ENCODE measurements around the gene DPP9.
"Not testable (repeated sequence)": the region's sequence is repeated elsewhere in the genome, so short reads cannot be mapped to it uniquely, and the experiment has no call there.

The DPP9 gene

DNA sequence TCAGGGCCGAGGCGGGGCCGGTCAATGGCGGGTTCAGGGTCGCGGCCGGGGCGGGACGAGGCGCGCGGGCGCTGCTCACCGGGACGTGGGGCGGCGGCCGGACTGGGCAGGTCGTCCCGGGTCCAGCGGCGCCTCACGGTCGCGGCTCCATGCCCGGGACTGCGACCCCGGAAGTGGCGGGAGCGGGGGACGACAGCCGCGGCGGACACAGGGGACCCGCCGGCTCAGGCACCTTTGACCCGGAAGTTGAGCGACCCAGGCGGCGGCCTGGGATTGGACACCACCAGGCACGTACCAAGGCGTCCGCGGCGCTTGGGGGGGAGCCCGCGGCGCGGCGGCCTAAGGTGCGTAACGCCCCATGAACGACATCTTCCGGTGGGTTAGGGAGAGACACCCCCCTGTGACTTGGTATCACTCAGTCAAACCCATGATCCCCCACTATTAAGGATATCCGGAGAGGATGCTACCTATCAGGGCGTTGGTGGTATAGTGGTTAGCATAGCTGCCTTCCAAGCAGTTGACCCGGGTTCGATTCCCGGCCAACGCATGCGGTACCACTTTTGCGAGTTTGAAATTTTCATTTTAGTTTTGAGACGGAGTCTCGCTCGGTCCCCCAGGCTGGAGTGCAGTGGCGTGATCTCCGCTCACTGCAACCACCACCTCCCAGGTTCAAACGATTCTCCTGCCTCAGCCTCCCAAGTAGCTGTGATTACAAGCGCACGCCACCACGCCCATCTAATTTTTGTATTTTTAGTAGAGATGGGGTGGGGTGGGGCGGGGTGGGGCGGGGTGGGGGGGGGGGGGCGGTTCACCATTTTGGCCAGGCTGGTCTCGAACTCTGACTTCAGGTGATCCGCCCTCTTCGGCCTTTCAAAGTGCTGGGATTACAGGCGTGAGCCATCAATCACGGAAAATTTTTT lies at the start of gene DPP9:
Gene DPP9, minus strand, starts transcription at position 248 of the 920 bp plus-strand sequence. CDS start 3,936 bp downstream, outside the sequence.
- peak; percentile 100 for DNase-seq

DNA sequence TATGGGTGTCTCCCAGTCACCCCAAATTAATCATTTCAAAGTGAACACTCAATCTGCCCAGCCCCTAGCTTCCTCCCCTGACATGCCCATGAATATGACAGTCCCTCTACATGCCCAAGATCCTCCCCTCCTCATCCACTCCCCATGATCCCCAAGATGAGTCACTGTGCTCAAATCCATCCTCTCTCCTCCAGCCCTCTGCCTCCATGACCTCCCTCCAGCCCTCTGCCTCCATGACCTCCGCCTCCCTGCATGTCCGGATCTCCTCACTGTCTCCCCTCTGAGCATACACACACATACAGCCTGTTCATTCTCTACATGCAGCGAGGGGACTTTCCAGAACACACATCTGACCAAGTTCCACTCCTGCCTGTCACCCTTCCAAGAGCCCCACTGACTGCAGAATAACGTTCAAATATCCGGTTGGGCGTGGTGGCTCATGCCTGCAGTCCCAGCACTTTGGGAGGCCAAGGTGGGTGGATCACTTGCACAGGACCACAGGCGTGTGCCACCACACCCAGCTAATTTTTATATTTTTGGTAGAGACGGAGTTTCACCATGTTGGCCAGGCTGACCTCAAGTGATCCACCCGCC lies 49.5 kb upstream of the DPP9 start:
- DNase-seq = no peak

DNA sequence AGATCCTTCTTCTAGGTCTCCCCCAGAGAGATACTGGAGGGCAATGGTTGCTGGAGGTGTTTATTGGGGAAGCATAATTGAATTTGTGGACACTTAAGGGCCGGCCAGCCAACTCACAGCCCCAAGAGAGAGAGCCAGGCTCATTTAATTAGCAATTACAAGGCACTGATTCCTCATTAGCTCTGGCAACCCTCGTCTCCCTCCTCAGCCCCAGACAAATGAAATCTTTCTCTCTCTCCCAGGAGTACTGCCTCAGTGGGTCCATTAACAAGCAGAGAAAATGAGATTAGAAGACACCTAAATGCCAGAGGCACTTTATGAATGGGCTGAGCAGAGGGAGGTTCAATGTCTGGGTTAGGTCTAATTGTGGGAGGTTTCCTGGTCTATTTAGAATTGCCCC lies 48.9 kb upstream of the DPP9 start:
- no peak for DNase-seq

DNA sequence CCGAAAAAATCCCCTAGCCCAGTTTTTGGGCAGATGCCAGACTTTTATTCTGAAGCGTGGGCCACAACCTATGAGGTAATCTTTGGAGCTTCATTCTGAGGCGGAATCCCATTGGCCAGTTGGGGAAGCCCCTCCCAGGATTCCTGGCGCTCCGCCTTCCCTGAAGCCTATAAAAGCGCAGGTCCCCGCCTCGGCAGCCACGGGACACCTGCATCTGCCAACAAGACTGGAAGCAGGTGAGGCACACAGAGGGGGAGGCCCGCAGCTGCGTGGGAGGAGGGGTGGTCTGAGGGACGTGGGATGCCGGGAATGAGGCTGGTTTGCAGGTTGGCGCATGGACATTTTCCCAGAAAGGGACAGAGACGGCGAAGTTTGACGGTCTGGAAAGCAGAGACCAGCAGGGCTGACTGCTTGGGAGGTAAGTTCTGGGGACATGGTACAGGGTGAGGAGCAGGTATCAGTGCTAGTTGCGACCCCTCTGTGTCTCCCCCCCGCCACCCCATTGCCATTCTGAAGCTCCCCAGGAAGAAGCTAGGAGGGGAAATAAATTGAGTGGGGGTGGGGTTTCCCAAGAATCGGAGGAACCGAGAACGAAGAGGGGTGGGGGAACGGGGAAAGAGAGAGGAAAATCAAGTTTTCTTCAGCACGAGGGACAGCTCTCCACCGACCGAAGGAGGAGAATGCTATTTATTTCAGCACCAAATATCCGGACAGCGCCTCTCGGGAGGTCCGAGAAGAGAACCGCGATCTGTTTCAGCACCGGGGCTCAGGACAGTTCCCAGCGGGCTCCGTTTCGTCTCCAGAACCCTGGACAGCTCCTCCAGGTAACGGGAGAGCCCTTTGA lies 45.5 kb upstream of the DPP9 start:
- peak; percentile 81 for DNase-seq

DNA sequence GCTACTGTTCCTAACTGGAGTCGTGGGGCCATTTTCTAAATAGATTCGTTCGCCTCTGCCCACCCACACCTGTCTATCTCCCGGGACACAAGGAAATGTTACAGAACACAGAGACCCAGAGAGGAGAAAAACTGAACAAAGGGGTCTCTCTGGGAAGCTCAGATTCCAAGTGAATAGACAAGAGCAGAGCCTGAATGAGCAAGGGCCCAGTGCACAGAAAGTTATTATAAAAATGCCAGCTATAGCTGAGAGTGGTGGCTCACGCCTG lies 40.7 kb upstream of the DPP9 start:
- DNase-seq = no peak

DNA sequence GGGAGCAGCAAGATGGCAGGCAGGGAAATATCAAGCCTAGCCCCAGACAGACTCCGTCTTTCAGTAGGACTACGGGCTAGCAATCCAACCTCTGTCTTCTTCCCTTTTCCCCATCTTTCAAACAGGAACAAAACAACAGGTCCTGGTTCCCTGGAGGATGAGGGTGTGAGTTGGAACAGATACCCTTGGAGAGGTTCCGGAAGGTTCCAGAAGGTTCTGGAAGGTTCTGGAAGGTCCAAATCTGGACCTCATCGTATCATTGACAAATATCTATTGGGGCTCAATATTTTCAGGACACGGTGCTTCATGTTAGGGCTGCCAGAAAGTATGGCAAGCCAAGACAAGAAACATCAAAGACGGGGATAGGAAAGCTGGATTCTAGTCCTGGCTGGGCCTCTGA lies 39.4 kb upstream of the DPP9 start:
- DNase-seq = no peak

DNA sequence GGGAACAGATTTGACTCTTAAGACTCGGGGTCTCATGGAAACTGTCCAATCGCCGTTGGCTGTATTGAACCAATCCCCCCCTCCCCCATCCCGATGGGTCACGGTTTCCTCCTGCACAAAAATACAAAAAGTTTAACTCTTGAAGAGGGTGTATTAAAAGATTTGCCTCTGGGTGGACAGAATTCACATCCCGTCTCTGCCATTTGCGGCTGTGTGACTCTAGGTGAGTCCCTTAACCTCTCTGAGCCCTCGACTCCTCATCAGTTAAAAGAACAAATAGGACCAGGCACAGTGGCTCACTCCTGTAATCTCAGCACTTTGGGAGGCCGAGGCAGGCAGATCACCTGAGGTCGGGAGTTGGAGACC lies 36.6 kb upstream of the DPP9 start:
- DNase-seq = no peak

DNA sequence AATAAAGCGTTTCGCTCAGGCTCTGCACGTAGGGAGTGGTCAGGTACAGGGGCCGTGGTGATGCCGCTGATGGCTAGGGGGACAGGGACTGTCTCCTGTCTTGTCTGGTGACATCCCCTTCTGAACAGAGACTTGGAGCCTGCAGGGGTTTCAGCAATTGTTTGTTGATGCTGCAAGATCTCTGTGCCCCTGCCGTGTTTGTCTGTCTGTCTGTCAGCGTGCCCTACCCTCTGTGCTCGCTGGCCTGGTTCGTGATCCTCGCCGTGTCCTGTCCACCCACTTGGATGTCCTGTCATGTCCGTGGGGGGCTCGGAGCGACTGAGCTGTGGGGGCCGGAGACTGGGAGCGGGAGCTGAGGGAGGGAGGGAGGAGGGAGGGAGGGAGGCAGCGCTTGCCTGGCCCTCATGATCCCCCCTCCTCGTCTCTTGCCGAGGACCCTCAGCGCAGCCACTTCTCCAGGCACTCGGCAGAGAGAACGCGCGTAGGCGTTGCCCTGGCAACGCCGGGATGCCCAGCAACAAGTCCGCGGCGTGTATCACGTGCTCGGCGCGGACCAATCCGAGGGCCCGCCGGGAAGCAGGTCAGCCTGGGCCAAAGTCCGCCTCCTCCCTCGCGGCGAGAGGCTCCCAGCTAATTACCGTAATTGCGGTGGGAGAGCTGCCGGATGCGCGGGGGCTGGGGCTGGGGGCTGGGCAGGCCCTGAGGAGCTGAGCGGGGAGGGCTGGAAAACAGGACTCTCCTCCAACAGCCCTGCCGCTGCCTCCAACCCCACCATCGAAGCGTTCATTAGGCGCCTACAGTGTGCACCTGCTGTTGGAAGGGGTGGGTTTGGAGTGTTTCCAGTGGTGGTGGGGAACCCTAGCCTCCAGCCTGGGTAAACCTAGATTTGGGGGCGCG lies 36.0 kb upstream of the DPP9 start:
- peak; percentile 73 for DNase-seq

DNA sequence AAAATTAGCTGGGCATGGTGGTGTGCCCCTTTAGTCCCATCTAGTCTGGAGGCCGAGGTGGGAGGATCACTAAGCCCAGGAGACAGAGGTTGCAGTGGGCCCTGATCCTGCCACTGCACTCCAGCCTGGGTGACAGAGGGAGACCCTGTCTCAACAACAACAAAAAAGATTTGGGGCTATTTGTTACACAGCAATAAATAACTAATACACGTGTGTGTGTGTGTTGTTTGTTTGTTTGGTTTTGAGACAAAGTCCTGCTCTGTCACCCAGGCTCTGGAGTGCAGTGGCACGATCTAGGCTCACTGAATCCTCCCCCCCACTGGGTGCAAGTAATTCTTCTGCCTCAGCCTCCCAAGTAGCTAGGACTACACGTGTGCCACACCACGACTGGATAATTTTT lies 35.0 kb upstream of the DPP9 start:
- no peak for DNase-seq

DNA sequence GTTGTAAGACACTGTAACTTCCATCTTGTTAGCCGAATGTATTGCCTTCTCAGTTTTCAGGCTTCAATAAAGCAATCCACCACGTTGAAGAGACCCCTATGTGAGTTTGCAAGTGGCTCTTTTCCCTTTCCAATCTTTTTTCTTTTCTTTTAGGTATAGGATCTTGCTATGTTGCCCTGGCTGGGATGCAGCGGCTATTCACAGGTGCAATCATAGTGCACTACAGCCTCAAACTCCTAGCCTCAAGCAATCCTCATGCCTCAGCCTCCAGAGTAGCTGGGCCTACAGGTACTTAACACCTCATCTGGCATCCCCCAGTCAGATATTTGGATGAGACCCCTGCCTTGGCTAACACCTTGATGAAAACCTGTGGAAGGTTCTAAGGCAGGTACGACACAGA lies 34.4 kb upstream of the DPP9 start:
- DNase-seq = no peak

DNA sequence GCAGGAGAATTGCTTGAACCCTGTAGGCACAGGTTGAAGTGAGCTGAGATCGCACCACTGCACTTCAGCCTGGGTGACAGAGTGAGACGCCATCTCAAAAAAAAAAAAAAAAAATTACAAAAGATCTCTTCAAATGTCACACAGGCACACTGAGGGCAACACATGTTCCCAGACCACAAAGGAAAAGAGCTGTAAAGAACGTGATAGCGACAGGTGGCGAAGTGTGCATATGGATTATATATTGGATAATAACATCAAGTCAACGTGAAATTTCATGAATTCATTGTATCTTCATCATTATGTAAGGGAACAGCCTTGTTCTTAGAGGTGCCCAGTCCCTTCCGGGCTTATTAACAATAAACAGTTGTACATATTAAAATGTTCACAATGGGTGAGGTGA lies 31.8 kb upstream of the DPP9 start:
- DNase-seq = no peak

DNA sequence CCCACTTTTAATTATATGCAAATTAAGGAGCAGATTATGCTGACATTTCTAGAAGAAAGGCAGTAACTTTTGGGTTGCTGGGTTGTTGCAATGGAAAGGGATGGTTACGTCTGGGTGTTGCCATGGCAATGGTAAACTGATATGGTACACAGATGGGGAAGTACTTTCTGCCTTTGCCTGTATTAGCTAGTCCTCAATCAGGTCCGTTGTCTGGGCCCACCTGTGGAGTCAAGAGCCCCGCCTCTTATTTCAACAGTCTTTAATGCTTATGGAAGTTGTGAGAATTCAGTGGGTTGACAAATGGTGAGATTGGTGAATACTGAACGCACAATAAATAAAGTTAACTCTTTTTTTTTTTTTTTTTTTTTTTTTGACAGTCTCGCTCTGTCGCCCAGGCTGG lies 30.6 kb upstream of the DPP9 start:
- DNase-seq = no peak

DNA sequence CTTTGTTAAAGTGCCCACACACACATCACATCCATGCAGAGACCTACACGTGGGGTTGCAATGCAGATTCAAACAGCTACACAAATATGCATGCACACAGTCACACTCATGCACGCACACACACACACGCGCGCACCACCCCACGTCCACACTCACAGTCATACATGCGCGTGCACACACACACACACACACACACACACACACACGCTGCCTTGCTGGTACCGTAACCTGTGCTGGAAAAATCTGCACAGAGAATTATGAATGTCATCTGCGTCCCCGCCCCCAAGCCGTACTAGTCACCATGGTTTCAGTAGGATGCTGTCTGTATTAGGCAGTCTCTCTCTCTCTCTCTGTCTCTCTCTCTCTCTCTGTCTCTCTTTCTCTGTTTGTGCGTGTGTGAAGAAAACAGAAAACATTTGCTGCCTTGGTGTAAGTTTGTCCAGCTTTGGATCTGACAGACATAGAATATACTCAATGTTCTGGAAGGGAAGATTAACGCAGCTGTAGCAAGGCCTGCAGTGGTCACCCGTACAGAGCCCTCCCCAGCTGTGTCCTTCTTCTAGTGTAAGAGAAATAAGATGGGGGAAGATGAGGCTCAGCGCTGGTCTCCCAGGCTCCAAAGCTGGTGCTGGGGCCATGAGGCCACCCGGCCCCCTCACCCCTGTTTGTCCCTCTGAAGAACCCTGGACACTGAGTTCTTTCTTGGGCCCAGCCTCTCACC lies 26.4 kb upstream of the DPP9 start:
- DNase-seq = no peak

DNA sequence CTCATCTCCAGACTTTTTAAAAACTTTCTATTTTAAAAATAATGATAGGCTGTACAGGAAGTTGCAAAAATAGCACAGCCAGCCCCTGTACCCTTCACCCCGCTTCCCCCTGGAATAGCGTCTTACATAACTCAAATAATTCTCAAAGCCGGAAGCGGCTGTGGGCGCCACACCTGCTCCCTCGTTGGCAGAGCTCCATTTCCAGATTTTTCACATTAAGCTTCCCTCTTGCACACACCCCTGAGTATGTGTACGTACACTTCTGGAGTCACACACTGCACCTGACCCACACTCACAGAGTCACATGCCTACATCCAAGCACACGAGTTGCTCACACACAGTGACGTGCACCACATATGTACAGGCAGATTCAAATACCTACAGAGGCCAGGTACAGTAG lies 24.9 kb upstream of the DPP9 start:
- DNase-seq = no peak

DNA sequence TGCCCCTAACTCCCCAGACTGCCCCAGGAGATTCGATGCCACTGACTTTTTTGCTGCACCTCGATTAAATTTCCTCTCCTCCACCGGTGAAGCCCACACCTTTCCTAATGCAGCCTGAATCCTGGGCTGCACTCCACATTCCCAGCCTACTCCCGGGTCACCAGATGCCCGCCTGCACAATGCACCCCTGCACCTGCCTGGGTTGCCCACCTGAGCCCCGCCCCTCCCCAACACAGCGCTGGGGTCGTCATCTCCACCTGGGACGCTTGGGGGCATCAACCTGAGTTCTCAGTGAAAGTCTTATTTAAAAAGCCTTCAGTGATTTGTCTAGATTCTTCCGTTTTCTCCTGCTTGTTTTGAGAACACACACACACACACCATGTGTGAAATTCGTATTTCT lies 24.5 kb upstream of the DPP9 start:
- DNase-seq = no peak

DNA sequence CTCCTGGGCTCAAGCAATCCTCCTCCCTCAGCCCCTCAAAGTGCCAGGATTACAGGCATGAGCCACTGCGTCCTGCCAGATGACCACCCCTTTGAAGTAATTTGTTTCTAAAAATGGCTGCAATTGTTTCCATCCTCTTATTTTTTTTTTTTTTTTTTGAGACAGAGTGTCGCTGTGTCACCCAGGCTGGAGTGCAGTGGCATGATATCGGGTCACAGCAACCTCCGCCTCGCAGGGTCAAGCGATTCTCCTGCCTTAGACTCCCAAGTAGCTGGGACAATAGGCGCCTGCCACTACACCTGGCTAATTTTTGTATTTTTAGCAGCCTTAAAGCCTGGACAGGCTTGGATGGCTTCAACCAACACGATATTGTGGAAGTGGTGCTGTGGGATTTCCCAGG lies 22.3 kb upstream of the DPP9 start:
- no peak for DNase-seq

DNA sequence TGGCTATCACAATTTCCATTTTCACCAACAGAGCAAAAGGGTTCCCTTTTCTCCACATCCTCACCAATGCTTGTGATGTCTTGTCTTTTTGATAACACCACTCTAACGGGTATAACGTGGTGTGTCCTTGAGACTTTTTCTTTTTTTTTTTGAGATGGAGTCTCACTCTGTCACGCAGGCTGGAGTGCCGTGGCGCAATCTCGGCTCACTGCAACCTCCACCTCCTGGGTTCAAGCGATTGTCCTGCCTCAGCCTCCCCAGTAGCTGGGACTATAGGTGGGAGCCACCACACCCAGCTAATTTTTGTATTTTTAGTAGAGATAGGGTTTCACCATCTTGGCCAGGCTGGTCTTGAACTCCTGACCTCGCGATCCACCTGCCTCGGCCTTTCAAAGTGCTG lies 21.5 kb upstream of the DPP9 start:
- not testable (repeated sequence) for DNase-seq

DNA sequence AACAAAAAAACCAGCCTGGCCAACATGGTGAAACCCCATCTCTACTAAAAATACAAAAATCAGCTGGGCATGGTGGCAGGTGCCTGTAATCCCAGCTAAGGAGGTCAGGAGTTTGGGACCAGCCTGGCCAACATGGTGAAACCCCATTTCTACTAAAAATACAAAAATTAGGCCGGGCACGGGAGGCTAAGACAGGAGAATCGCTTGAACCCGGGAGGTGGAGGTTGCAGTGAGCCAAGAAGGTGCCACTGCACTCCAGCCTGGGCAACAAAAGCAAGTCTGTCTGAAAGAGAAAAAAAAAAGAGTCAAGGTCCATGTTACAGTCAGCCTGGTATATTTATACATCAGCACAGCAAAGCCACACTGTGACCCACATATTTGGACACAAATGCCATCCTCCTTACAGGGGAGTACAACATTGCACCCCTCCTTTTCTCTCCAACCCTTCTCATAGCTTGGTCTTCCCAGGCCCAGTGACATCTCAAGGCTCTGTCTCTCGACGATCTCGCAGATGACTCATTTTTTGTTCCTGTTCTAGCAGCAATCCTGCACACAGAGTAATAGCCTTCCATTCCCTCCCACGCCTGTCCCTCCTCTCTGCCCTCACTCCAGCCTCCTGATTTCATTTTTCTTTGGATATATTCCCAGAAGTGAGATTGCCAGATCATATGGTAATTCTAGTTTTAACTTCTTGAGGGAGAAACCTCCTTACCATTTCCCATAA lies 21.0 kb upstream of the DPP9 start:
- DNase-seq = no peak

DNA sequence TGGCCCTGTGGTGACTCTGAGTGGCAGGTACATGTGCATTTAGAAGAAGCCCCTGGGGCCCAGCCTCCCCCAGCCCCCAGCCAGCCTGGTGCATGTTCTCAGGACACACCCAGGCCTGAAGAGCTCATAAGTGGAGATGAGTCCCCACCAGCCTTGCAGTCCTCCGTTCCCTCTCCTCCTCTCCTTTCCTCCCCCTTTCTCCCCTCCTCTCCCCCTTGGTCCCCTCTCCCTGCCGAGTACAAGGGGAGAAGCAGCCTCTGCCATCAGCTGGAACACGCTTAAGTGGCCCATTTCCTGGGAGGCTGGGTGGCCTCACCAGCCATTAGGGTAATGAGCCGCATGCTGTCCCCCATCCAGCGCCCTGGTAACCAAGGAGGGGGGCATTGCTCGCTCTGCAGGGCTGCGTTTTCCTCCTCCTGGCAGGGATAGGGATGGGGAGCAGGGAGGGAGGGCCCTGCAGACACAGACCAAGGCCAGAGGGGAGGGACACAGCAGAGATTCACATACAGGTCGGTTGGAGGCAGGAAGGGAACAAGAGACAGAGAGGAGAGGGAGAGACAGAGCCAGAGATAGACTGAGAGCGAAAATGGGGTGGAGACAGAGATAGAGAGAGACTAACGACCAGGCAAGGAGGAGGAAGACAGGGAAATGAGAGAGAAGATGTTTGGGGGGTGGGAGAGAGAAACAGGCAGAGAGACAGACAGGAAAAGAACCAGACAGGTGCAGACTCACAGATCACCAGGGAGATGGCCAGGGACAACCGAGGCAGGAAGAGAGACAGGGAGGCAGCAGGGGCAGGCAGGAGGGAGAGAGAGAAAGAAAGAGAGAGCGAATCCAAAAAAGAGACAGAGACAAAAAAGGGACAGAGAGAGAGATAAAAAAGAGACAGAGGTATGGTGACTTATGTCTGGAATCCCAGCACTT lies 19.3 kb upstream of the DPP9 start:
- DNase-seq = no peak

DNA sequence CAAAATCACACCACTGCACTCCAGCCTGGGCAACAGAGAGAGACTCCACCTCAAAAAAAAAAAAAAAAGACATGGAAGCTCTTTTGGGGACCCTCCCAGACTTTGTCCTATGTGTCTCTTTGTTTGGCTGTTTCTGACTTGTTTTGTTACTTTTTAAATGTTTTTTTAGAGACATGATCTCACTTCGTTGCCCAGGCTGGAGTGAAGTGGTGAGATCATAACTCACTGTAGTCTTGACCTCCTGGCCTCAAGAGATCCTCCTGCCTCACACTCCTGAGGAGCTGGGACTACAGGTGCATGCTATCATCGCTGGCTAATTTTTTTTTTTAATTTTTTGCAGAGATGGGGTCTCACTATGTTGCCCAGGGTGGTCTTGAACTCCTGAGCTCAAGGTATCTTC lies 16.4 kb upstream of the DPP9 start:
- no peak for DNase-seq
